ENCODE results near the gene NLGN1. TPM values are rescaled to one million over a fixed set of nuclear protein-coding genes. Genes with fewer than 3 reads are reported as not detected.

The NLGN1 gene
- total and polyA plus RNA-seq, 2 experiments from 2014 or later: 5.1 to 11.2 TPM

- H3K27me3 ChIP-seq: no peaks in the 10 kb centered on the region
- no peaks in the 10 kb centered on the region for H3K79me2 ChIP-seq
- no peaks in the 10 kb centered on the region for H3K9me2 ChIP-seq (replicated peaks; ENCODE audit: insufficient read depth)
- H3K36me3 ChIP-seq (replicated peaks; ENCODE audit: insufficient read depth, low read depth): no peaks in the 10 kb centered on the region
- H3K4me1 ChIP-seq (ENCODE audit: insufficient read depth): no peaks in the 10 kb centered on the region
- H4K20me1 ChIP-seq (ENCODE audit: insufficient read depth, poor library complexity, severe bottlenecking): no peaks in the 10 kb centered on the region
- no peaks in the 10 kb centered on the region for H3K9me3 ChIP-seq (ENCODE audit: low read depth)
- TF ChIP-seq EZH2 (IDR thresholded peaks at IDR 0.05; ENCODE audit: borderline replicate concordance) (no peak), EZH2phosphoT487 (IDR thresholded peaks at IDR 0.05; ENCODE audit: low read depth, severe bottlenecking, unreplicated experiment) (no peak), CTCF (IDR thresholded peaks at IDR 0.05; ENCODE audit: poor library complexity) (no peak)
- no peak overlapping the region for H3K4me2 ChIP-seq
- WGBS (ENCODE audit: low lambda C conversion rate, missing lambda C conversion rate): 93% methylated on average over 12 of the region's 12 CpGs
- no peak overlapping the region for H3K4me3 ChIP-seq
- no peak overlapping the region for H3K27ac ChIP-seq
- no peak overlapping the region for H2AFZ ChIP-seq
- no peak for DNase-seq (ENCODE audit: low spot score)
Measured at GRCh38 chr3:174232658-174233429, 835.3 kb downstream of the NLGN1 start.

- H3K4me3 ChIP-seq: no peak overlapping the region
- H3K27me3 ChIP-seq: no peaks in the 10 kb centered on the region
- H3K9me3 ChIP-seq (ENCODE audit: low read depth): no peaks in the 10 kb centered on the region
- TF ChIP-seq EZH2phosphoT487 (IDR thresholded peaks at IDR 0.05; ENCODE audit: low read depth, severe bottlenecking, unreplicated experiment) (no peak), EZH2 (IDR thresholded peaks at IDR 0.05; ENCODE audit: borderline replicate concordance) (no peak), CTCF (IDR thresholded peaks at IDR 0.05; ENCODE audit: poor library complexity) (no peak)
- no peaks in the 10 kb centered on the region for H4K20me1 ChIP-seq (ENCODE audit: insufficient read depth, poor library complexity, severe bottlenecking)
- no peaks in the 10 kb centered on the region for H3K9me2 ChIP-seq (replicated peaks; ENCODE audit: insufficient read depth)
- no peak overlapping the region for H3K4me2 ChIP-seq
- H2AFZ ChIP-seq: no peak overlapping the region
- H3K4me1 ChIP-seq (ENCODE audit: insufficient read depth): no peaks in the 10 kb centered on the region
- H3K27ac ChIP-seq: no peak overlapping the region
- 93% methylated on average over 2 of the region's 2 CpGs for WGBS (ENCODE audit: low lambda C conversion rate, missing lambda C conversion rate)
- H3K79me2 ChIP-seq: no peaks in the 10 kb centered on the region
- no peaks in the 10 kb centered on the region for H3K36me3 ChIP-seq (replicated peaks; ENCODE audit: insufficient read depth, low read depth)
- no peak for DNase-seq (ENCODE audit: low spot score)
Measured at GRCh38 chr3:174233511-174233910, 836.0 kb downstream of the NLGN1 start.

GRCh38 chr3:174242311-174243041 lies 844.9 kb downstream of the NLGN1 start:
- no peaks in the 10 kb centered on the region for H3K36me3 ChIP-seq (replicated peaks; ENCODE audit: insufficient read depth, low read depth)
- H3K27ac ChIP-seq: no peak overlapping the region
- no peaks in the 10 kb centered on the region for H4K20me1 ChIP-seq (ENCODE audit: insufficient read depth, poor library complexity, severe bottlenecking)
- no peak for DNase-seq (ENCODE audit: low spot score)
- H2AFZ ChIP-seq: no peak overlapping the region
- H3K27me3 ChIP-seq: no peaks in the 10 kb centered on the region
- H3K4me1 ChIP-seq (ENCODE audit: insufficient read depth): peaks cover 3% of the 10 kb centered on the region
- no peaks in the 10 kb centered on the region for H3K9me3 ChIP-seq (ENCODE audit: low read depth)
- TF ChIP-seq CTCF (IDR thresholded peaks at IDR 0.05; ENCODE audit: poor library complexity) (no peak), EZH2phosphoT487 (IDR thresholded peaks at IDR 0.05; ENCODE audit: low read depth, severe bottlenecking, unreplicated experiment) (no peak), EZH2 (IDR thresholded peaks at IDR 0.05; ENCODE audit: borderline replicate concordance) (no peak)
- WGBS (ENCODE audit: low lambda C conversion rate, missing lambda C conversion rate): 90% methylated on average over 10 of the region's 10 CpGs
- no peaks in the 10 kb centered on the region for H3K9me2 ChIP-seq (replicated peaks; ENCODE audit: insufficient read depth)
- H3K79me2 ChIP-seq: no peaks in the 10 kb centered on the region
- no peak overlapping the region for H3K4me2 ChIP-seq
- H3K4me3 ChIP-seq: no peak overlapping the region

Measured in hepatocyte (in vitro differentiated cells).